Activated T-cell treated with anti-CD3 and anti-CD28 coated beads, Interleukin-2, amount 50 U/mL, for 72 hours (primary cell): ENCODE results near the gene ZBTB7C. TPM values are rescaled to one million over a fixed set of nuclear protein-coding genes. Genes with fewer than 3 reads are reported as not detected.

Experiments used
- ATAC-seq, 2 donors: fragments of 150-1000 bp; cut with Tn5 transposase; replicated peaks in 1 of 2; 2 replicates each; pipeline ENCODE4 v1.10.0; 2021; ENCODE audit warnings: moderate library complexity in 2 of 2, mild to moderate bottlenecking in 1 of 2
- DNase-seq, 2 donors: peaks; one replicate each; pipeline ENCODE4 v3.0.0; 2021 to 2022; ENCODE audit warnings: mixed read lengths in 1 of 2
- H3K27ac Mint-ChIP-seq: one replicate; pipeline ENCODE4 v1.8.0; 2022; ENCODE audit warnings: mild to moderate bottlenecking, moderate library complexity, mixed read lengths
- H3K27me3 Mint-ChIP-seq: one replicate; pipeline ENCODE4 v1.8.0; 2022; ENCODE audit warnings: low read depth, mixed read lengths
- H3K36me3 Mint-ChIP-seq, 2 donors: one replicate each; pipeline ENCODE4 v1.8.0; 2022; ENCODE audit warnings: mixed read lengths in 2 of 2, mild to moderate bottlenecking in 1 of 2; ENCODE audit not compliant: insufficient read depth in 2 of 2
- H3K4me1 Mint-ChIP-seq: one replicate; pipeline ENCODE4 v1.8.0; 2022; ENCODE audit warnings: low read depth, mixed read lengths
- H3K4me3 Mint-ChIP-seq, 2 donors: one replicate each; pipeline ENCODE4 v1.8.0; 2022; ENCODE audit warnings: mild to moderate bottlenecking in 2 of 2, mixed read lengths in 2 of 2, moderate library complexity in 2 of 2
- H3K9me3 Mint-ChIP-seq, 2 donors: one replicate each; pipeline ENCODE4 v1.8.0; 2022; ENCODE audit warnings: mixed read lengths in 2 of 2
- total RNA-seq, 2 donors: library from RNA; stranded (reverse); gene quantifications; one replicate each; pipeline ENCODE4 v1.2.3, GENCODE V29; 2022

The ZBTB7C gene
- total RNA-seq, 2 donors from 2014 or later = 0.05 TPM; not detected in 1

GRCh38 chr18:48218285-48219022 is 190.7 kb downstream of the ZBTB7C start:
- H3K27ac Mint-ChIP-seq = no peak overlapping the region
- H3K9me3 Mint-ChIP-seq = no peaks in the 10 kb centered on the region

GRCh38 chr18:48217258-48218250 is 191.6 kb downstream of the ZBTB7C start:
- no peaks in the 10 kb centered on the region for H3K36me3 Mint-ChIP-seq

More at GRCh38 chr18:48218285-48219022, 190.7 kb downstream of the ZBTB7C start:
- Mint-ChIP-seq H3K27me3 (no peaks in the 10 kb centered on the region), H3K36me3 (no peaks in the 10 kb centered on the region), H3K4me3 (no peak overlapping the region), H3K4me1 (no peaks in the 10 kb centered on the region)
- DNase-seq = no peak
- ATAC-seq = no peak

DNA sequence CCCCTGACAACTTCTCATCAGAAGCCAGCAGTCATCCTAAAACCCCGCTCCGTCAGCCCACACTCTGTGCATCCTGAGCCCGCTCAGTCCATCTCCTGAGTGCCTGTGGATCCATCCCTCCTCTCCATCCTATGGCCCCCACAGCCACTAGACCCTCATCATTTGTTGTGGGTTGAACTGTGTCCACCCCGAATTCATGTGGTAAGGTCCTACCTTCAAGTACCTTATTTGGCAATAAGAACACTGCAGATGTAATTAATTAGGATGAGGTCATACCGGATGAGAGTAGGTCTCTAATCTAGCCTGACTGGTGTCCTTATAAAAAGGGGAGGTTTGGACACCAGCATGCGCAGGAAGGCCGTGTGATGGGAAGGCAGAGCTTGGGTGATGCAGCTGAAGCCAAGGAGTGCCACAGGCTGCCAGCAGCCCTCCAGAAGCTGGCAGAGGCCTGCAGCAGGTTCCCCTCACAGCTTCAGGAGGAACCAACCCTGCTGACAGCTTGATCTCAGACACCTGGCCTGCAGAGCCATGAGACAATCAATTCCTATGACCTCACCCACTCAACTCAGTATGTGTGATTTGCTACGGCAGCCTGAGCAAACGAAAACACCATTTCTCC is 192.4 kb downstream of the ZBTB7C start:
- Mint-ChIP-seq H3K9me3 (no peaks in the 10 kb centered on the region), H3K27me3 (no peaks in the 10 kb centered on the region), H3K4me3 (no peak overlapping the region), H3K4me1 (no peaks in the 10 kb centered on the region), H3K27ac (no peak overlapping the region), H3K36me3 (no peaks in the 10 kb centered on the region)
- no peak for DNase-seq
- ATAC-seq = no peak

More at GRCh38 chr18:48217258-48218250, 191.6 kb downstream of the ZBTB7C start:
- no peak overlapping the region for H3K27ac Mint-ChIP-seq
- no peak overlapping the region for H3K4me3 Mint-ChIP-seq
- DNase-seq (no peak), ATAC-seq (no peak)
- no peaks in the 10 kb centered on the region for H3K4me1 Mint-ChIP-seq
- H3K27me3 Mint-ChIP-seq = no peaks in the 10 kb centered on the region
- H3K9me3 Mint-ChIP-seq = no peaks in the 10 kb centered on the region

- Mint-ChIP-seq H3K27me3 (no peaks in the 10 kb centered on the region), H3K27ac (no peak overlapping the region), H3K4me3 (no peak overlapping the region), H3K9me3 (no peaks in the 10 kb centered on the region), H3K4me1 (no peaks in the 10 kb centered on the region), H3K36me3 (no peaks in the 10 kb centered on the region)
- no peak for ATAC-seq
- DNase-seq = no peak
These were observed 193.1 kb downstream of the ZBTB7C start for GRCh38 chr18:48215876-48216638.

DNA sequence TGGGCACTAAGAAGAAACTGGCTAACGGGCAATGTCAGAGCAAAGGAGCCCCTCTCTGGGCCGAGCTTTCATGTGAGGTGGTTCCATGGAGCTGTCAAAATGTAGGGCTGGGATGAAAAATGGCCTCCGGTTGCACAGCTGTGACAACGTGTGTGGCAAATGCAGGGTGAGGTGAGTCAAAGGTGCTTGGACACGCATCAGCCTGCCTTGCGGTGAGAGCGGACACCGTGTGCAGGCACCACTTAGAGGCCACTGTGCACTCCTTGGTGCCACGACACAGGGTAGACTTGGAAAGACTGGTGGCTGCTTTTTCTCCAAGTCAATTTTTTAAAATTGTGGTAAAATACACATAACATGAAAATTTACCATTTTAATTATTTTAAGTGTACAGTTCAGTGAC is 195.4 kb downstream of the ZBTB7C start:
- Mint-ChIP-seq H3K4me1 (no peaks in the 10 kb centered on the region), H3K36me3 (no peaks in the 10 kb centered on the region), H3K27me3 (no peaks in the 10 kb centered on the region), H3K4me3 (no peak overlapping the region), H3K27ac (no peak overlapping the region), H3K9me3 (no peaks in the 10 kb centered on the region)
- DNase-seq (no peak), ATAC-seq (no peak)

GRCh38 chr18:48208432-48209140 is 200.6 kb downstream of the ZBTB7C start:
- Mint-ChIP-seq H3K36me3 (no peaks in the 10 kb centered on the region), H3K9me3 (no peaks in the 10 kb centered on the region), H3K4me1 (no peaks in the 10 kb centered on the region), H3K4me3 (no peak overlapping the region), H3K27ac (no peak overlapping the region), H3K27me3 (peaks cover 13% of the 10 kb centered on the region)
- DNase-seq (no peak), ATAC-seq (no peak)

DNA sequence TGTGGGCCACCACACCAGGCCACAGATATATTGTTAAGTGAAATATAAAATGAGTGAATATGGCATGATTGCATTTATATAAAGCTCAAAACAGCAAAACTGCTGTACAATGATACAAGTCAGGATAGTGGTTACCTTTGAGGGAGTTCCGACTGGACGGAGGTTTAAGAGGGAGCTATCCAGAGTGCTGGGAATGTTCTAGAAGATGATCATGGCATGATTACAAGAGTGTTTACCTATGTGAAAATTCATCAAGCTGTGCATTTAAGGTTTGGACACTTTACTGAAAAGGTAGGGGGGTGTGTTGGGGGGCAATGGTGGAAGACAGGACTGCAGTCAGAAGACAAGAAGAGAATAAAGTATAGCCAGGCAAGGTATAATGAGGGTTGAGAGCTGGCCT is 201.4 kb downstream of the ZBTB7C start:
- no peak overlapping the region for H3K4me3 Mint-ChIP-seq
- H3K4me1 Mint-ChIP-seq = no peaks in the 10 kb centered on the region
- DNase-seq (no peak), ATAC-seq (no peak)
- H3K36me3 Mint-ChIP-seq = no peaks in the 10 kb centered on the region
- no peak overlapping the region for H3K27ac Mint-ChIP-seq
- no peaks in the 10 kb centered on the region for H3K9me3 Mint-ChIP-seq
- H3K27me3 Mint-ChIP-seq = peaks cover 13% of the 10 kb centered on the region

DNA sequence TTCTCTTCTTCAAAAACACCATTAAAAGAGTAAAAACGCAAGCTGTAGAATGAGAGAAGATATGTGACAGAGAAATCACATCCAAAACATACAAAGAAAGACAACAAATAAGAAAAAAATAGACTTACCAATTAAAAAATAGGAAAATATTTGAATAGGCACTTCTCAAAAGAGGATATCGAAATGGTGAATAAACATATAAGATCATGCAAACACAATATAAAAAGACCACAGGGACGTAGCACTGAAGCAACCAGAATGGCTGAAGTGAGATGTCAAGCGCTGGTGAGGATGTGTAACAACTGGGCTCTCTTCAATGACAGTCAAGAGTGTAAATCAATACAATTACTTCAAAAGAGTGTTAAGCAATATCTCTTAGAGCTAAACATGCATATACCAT is 202.3 kb downstream of the ZBTB7C start:
- Mint-ChIP-seq H3K36me3 (no peaks in the 10 kb centered on the region), H3K9me3 (no peaks in the 10 kb centered on the region), H3K27ac (no peak overlapping the region), H3K27me3 (peaks cover 13% of the 10 kb centered on the region), H3K4me1 (no peaks in the 10 kb centered on the region), H3K4me3 (no peak overlapping the region)
- ATAC-seq (no peak), DNase-seq (no peak)

- H3K4me1 Mint-ChIP-seq = peaks cover 4% of the 10 kb centered on the region
- H3K36me3 Mint-ChIP-seq = no peaks in the 10 kb centered on the region
- H3K27ac Mint-ChIP-seq = no peak overlapping the region
- DNase-seq (no peak), ATAC-seq (no peak)
- H3K9me3 Mint-ChIP-seq = no peaks in the 10 kb centered on the region
- no peak overlapping the region for H3K4me3 Mint-ChIP-seq
- peaks cover 25% of the 10 kb centered on the region for H3K27me3 Mint-ChIP-seq
These were observed 205.1 kb downstream of the ZBTB7C start for GRCh38 chr18:48203961-48204666.

- Mint-ChIP-seq H3K4me3 (no peak overlapping the region), H3K27me3 (peaks cover 32% of the 10 kb centered on the region), H3K27ac (no peak overlapping the region), H3K4me1 (peaks cover 7% of the 10 kb centered on the region), H3K9me3 (peaks cover 0 to 2% of the 10 kb centered on the region in 2 donors), H3K36me3 (no peaks in the 10 kb centered on the region)
- DNase-seq (no peak), ATAC-seq (no peak)
These were observed 205.8 kb downstream of the ZBTB7C start for GRCh38 chr18:48203288-48203945.
